ENCODE results near the gene NOMO2.
"Not testable (repeated sequence)": the region's sequence is repeated elsewhere in the genome, so short reads cannot be mapped to it uniquely, and the experiment has no call there.

The NOMO2 gene, protein sequence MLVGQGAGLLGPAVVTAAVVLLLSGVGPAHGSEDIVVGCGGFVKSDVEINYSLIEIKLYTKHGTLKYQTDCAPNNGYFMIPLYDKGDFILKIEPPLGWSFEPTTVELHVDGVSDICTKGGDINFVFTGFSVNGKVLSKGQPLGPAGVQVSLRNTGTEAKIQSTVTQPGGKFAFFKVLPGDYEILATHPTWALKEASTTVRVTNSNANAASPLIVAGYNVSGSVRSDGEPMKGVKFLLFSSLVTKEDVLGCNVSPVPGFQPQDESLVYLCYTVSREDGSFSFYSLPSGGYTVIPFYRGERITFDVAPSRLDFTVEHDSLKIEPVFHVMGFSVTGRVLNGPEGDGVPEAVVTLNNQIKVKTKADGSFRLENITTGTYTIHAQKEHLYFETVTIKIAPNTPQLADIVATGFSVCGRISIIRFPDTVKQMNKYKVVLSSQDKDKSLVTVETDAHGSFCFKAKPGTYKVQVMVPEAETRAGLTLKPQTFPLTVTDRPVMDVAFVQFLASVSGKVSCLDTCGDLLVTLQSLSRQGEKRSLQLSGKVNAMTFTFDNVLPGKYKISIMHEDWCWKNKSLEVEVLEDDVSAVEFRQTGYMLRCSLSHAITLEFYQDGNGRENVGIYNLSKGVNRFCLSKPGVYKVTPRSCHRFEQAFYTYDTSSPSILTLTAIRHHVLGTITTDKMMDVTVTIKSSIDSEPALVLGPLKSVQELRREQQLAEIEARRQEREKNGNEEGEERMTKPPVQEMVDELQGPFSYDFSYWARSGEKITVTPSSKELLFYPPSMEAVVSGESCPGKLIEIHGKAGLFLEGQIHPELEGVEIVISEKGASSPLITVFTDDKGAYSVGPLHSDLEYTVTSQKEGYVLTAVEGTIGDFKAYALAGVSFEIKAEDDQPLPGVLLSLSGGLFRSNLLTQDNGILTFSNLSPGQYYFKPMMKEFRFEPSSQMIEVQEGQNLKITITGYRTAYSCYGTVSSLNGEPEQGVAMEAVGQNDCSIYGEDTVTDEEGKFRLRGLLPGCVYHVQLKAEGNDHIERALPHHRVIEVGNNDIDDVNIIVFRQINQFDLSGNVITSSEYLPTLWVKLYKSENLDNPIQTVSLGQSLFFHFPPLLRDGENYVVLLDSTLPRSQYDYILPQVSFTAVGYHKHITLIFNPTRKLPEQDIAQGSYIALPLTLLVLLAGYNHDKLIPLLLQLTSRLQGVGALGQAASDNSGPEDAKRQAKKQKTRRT

DNA sequence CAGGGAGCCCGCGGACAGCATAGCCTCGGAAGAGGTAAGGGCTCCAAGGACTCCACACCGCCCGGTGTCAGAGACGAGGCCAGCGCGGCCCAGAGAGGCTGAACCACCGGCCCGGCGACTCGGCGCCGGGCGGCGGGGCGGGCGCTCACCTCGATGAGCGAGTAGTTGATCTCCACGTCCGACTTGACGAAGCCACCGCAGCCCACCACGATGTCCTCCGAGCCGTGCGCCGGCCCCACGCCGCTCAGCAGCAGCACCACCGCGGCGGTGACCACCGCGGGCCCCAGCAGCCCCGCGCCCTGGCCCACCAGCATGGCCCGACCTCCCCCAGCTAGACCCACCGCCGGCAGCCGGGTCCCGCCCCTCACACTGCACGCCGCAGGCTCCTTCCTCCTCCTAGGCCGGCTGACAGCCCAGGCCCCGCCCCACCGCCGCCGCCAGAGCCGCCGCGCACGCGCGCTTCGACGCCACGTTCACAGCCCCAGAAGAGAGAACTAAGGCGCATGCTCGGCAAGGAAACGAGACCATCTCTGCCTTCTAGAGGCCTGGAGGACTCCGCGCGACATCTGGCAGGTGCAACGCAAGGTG, at the start of gene NOMO2:
Gene NOMO2 (minus strand): TSS at position 371 of the 588 bp plus-strand sequence. CDS start 57 bp downstream, at position 314.
- DNase-seq (ENCODE audit: low read depth), result not testable (repeated sequence)

DNA sequence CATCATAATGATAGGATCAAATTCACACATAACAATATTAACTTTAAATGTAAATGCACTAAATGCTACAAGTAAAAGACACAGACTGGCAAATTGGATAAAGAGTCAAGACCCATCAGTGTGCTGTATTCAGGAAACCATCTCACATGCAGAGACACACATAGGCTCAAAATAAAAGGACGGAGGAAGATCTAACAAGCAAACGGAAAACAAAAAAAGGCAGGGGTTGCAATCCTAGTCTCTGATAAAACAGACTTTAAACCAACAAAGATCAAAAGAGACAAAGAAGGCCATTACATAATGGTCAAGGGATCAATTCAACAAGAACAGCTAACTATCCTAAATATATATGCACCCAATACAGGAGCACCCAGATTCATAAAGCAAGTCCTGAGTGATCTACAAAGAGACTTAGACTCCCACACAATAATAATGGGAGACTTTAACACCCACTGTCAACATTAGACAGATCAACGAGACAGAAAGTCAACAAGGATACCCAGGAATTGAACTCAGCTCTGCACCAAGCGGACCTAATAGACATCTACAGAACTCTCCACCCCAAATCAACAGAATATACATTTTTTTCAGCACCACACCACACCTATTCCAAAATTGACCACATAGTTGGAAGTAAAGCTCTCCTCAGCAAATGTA, 48.4 kb upstream of the NOMO2 start:
- DNase-seq (ENCODE audit: low read depth), result not testable (repeated sequence)

DNA sequence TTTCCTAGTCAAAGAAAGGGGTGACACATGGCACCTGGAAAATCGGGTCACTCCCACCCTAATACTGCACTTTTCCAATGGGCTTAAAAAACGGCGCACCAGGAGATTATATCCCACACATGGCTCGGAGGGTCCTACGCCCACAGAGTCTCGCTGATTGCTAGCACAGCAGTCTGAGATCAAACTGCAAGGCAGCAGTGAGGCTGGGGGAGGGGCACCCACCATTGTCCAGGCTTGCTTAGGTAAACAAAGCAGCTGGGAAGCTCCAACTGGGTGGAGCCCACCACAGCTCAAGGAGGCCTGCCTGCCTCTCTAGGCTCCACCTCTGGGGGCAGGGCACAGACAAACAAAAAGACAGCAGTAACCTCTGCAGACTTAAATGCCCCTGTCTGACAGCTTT, 46.4 kb upstream of the NOMO2 start:
- not testable (repeated sequence) for DNase-seq (ENCODE audit: low read depth)

DNA sequence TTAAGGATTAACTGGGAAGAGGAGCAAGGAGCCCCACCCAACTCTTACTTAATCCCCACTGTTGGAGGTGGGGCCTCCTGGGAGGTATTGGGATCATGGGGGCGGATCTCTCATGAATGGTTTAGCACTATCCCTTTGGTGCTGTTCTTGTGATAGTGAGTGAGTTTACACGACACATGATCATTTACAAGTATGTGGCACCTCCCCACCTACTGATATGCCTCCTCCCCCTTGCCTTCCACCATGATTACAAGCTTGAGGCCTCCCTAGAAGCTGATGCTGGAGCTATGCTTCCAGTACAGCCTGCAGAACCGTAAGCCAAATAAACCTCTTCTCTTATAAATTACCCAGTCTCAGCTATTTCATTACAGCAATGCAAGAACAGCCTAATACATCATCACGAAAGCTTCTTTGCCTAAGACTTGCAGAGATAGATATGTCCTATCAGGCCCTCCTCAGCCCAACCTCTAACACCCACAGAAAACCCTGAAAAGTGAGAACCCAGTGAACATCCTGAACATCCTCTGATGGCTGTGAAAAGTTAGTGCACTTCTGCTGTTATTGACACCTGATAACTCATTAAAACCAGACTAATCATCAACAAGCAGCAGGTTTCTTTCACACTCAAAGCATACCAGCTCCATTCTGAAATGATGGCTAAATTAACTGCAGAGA, 41.8 kb upstream of the NOMO2 start:
- not testable (repeated sequence) for DNase-seq (ENCODE audit: low read depth)

DNA sequence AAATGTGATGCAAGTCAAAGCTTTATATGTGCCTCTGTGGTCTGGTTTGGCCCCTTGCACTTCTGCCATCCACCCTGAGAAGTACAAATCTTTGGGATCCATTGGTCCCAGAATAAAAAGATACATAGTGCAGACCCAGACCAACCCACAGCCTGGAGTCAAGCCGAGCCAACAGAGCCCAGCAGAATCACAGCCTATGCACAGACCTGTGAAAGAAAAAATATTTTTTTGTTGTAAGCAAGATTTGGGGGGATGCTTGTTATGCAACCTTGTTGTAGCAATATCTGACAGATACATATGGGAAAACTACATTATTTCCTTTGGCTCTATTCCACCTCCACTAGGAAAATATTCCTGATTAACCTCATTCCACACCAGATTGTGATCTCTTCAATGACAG, 36.7 kb upstream of the NOMO2 start:
- DNase-seq (ENCODE audit: low read depth), result not testable (repeated sequence)

DNA sequence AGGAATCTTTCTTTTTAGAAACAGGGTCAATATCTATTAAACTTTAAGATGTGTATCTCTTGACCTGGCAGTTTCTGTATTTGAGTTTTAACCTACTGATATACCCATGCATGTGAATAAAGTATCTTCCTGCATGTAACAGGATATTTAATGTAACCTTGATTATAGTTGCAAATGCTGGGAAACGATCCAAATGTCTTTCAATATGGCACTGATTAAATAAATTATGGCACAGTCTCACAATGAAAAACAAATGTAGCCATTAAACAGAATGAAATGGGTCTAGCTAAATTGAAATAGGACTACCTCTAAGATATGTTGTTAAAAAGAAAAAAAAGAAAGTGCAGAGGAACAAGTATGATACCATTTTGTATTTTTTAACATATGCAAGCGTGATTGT, 35.8 kb upstream of the NOMO2 start:
- not testable (repeated sequence) for DNase-seq (ENCODE audit: low read depth)

DNA sequence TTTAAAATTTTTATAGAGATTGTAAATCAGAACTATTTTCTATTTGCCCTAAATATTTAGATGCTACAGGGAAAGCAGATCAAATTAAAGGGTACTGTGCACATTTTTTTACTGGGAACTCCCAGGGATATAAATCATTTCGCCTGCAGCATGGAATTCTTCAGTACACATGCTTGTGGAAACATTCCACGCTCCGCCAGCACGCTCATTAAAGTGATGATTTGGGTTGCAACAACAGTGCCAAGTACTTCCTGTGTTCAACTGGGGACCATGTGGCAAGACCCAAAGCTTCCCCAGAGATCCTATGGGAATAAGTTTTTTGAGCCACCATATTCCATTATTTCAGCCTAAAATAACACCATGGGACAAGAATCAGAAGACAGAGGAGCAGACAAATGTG, 35.4 kb upstream of the NOMO2 start:
- peak; percentile 24 for DNase-seq (ENCODE audit: low read depth)

DNA sequence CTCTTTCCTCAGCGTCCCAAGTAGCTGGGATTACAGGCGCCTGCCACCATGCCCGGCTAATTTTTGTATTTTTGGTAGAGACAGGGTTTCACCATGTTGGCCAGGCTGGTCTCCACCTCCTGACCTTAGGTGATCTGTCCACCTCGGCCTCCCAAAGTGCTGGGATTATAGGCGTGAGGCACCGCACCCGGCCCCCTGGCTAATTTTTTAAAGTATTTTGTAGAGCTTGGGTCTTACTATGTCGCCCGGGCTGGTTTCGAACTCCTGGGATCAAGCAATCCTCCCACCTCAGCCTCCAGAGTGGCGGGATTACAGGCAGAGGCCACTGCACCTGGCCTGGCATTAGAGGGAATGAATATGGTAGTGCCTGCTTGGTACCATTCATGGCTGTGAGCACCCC, 33.9 kb upstream of the NOMO2 start:
- not testable (repeated sequence) for DNase-seq (ENCODE audit: low read depth)

DNA sequence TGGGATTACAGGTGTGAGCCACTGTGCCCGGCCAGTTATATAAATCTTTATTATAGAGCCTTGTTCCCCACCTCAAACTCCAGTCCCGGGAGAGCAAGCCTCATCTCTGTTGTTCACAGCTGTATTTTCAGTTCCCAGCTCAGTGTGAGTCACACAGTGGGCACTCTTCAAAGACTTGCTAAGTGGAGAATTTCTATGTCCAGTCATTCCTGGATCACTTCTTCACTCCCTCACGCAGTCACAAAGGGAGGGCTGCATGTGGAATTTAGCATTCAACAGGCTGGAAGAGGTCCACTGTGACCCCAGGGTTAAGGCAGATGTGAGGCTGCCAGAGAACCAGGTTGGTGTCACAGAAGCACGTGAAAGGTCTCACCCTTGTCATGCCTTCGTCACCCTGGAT, 33.0 kb upstream of the NOMO2 start:
- DNase-seq (ENCODE audit: low read depth), result peak; percentile 37

DNA sequence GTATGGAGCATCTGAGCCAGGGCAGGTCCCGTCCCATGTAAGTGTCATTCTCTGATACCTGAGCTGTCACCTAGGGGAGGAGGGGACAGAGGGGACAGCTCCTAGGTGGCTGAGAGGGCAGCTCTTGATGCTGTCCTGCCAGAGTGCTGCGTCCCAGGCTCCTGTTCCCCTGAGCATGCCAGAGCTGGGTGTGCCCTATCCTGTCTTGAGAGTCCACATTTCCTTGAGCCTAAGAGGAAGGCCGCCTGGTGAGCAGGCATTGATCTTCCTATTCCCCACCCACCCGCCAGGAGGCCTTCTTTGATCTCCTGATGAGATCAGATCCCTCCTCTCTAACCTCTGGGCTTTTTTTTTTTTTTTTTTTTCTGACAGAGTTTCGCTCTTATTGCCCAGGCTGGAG, 32.0 kb upstream of the NOMO2 start:
- not testable (repeated sequence) for DNase-seq (ENCODE audit: low read depth)

DNA sequence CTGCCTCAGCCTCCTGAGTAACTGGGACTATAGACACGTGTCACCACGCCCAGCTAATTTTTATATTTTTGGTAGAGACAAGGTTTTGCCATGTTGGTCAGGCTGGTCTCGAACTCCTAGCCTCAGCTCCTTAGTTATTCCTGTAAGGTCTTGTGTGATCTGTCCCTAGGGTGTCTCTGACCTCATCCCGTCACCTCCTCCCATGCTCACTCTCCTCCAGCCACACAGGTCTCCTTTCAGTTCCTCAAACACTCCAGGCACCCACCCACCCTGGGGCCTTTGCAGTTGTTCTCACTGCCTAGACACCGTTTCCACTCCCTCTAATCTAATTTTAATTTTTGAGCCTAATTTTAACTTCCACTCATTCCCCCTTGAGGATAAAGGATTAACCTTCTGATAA, 31.1 kb upstream of the NOMO2 start:
- not testable (repeated sequence) for DNase-seq (ENCODE audit: low read depth)

DNA sequence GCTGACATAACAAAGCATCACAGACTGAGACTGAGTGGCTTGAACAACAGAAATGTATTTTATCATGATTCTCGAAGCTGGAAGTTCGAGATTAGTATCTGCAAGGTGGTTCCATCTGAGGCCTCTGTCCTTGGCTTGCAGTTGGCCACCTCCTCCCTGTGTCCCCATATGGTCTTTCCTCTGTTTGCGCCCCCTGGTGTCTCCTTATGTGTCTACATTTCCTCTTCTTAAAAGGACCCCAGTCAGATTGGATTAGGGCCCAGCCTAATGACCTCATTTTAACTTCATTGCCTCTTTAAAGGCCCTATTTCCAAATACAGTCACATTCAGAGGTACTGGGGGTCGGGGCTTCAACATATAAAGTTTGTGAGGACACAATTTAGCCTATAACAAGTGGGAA, 30.0 kb upstream of the NOMO2 start:
- not testable (repeated sequence) for DNase-seq (ENCODE audit: low read depth)

DNA sequence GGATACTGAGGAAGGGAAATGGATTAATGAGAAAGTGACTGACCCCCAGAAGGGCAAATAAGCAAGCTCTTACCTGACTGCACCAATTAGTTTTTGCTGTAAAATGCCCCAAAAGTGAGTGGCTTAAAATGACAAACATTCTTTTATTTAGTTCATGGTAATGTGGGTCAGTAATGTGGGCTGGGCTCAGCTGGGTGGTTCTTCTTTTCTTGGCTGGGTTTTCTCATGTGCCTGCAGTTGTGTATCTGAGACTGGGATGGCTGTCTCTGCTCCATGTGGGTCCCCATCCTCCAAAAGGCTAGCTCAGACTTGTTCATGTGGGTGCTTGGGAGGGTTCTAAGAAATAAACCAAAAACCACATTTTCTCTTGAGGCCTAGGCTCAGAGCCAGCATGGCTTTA, 29.5 kb upstream of the NOMO2 start:
- not testable (repeated sequence) for DNase-seq (ENCODE audit: low read depth)

DNA sequence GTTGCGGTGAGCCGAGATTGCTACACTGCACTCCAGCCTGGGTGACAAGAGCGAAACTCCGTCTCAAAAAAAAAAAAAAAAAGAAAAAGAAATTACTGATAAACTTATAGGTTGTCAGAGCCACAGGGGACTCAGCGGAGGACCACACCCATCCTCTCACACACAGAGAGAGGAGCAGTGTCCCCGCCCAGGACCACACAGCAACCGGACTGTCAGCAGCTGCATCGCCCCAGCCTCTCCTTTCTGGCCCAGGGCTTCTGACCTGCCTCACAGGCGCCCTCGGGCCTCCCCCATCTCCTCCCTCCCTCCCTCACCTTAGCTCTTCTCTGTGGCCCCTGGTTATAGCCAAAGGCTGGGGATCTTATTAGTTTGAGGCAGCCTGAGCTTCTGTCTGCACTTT, 27.9 kb upstream of the NOMO2 start:
- not testable (repeated sequence) for DNase-seq (ENCODE audit: low read depth)

DNA sequence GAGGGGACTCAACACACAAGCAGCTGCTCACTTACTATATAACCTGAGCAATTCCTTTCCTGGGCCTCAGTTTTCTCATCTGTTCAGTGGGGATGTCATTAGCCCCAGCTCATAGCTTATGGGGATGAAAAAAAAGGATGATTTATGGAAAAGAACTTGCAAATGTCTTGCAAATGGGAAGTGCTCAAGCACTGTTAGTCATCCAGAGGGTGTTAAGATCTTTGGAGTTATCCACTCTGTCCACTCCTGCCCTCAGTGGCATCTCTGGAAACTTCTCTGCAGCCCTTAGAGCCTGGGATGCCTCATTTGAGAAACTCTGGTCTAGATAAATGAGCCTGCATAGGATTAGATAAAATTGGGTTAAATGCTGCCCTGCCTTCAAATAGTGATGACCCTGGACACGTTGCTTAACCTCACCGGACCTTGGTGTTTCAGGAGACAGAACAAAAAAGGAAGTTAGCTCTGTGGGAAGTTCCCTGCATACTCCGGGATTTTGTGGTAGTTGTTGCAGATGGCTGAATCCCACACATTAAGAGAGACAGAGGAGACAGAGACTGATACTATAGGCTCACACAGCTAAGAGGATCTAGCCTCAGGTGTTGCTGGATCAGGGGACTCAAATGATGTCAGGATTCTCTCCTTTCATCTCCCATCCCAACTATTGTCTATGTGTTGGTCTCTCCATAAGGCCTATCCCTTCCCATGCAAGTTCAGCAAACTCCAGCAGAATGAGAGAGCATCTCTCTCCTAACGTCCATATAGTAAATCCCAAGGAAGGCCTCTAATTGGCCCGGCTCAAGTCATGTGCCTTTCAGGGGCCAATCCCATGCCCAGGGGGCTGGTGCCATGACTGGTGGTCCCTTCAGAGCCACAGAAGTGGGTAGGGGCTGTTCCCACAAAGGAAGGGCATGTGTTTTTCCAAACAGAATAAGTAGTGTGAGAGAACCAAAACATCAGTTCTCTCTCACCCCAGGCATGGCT, 25.0 kb upstream of the NOMO2 start:
- DNase-seq (ENCODE audit: low read depth), result not testable (repeated sequence)

DNA sequence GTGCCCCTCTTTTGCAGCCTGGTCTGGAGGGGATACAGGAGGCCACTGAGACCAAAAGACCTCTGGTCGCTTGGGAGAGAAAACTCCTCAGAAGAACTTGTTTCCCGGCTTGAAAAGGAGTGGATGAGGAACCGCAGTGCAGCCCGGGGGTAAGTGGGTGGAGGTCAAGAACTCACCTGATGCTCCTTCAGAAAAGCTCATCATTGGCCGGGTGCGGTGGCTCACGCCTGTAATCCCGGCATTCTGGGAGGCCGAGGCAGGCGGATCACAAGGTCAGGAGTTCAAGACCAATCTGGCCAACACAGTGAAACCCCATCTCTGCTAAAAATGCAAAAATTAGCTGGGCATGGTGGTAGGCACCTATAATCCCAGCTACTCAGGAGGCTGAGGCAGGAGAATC, 23.9 kb upstream of the NOMO2 start:
- not testable (repeated sequence) for DNase-seq (ENCODE audit: low read depth)

DNA sequence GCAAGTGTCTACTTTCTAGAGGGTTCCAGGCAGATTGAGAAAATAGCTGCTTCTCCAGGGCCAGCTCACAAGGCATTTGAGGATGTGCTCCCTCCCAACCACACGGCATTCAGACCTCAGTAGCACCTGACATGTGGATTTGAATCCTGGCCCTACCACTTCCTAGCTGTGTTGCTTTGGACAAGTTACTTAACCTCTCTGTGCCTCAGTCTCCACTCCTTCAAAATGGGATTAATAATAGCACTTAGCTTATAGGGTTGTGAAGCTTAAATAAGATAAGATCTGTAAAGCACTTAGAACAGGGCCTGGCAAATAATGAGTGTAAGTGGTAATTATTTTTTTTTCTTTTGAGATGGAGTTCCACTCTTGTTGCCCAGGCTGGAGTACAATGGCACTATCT, 21.0 kb upstream of the NOMO2 start:
- DNase-seq (ENCODE audit: low read depth), result no peak

DNA sequence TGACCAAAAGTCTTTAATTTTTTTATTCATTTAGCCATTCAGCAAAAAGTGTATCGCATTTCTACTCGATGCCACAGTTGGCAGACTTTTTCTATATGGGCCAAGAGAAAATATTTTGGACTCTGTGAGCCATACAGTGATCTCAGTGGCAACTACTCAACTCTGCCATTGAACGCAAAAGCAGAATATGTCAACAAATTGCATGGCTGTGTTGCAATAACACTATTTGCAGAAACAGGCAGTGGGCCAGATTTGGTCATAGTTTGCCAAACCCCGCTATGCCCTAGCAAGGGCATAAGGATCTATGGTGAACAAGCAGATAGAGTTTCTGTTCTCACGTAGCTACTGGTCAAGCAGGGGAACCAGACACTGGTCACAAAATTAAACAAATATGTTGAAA, 18.5 kb upstream of the NOMO2 start:
- DNase-seq (ENCODE audit: low read depth), result not testable (repeated sequence)

DNA sequence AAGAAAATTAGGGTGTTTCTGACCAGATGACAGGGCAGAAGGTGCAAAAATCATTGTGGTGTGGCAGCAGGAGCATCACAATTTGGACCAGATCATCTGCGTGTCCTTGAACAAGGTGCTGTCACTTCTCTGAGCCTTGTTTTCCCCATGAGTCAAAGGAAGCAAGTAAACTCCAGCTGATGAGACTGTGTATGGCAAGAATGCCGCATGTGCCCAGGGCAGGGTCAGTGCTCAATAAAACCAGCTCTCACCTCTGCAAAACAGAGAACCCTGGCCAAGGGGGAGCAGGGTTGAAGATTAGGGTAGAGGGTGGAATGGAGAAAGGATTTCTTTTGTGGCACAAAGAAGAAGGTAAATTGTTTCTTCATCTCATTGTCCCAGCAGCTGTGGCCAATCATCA, 17.4 kb upstream of the NOMO2 start:
- not testable (repeated sequence) for DNase-seq (ENCODE audit: low read depth)

Data from GM04504 (cell line).